Ascending aorta (tissue), 2 donors: ENCODE data around the gene PDE4B. TPM values are rescaled to one million over a fixed set of nuclear protein-coding genes. Genes with fewer than 3 reads are reported as not detected.

ENCODE experiments used
- DNase-seq, 2 donors: peaks; one replicate each; pipeline ENCODE4 v3.0.0-alpha.2; 2019; ENCODE audit warnings: low spot score in 2 of 2
- H3K27ac ChIP-seq, 2 donors: fragments of 200-600 bp; sonication (generic); one replicate each; pipeline ENCODE4 v1.5.1; 2016 to 2017; ENCODE audit warnings: mild to moderate bottlenecking in 1 of 2
- H3K27me3 ChIP-seq: fragments of 200-600 bp; sonication (generic); one replicate; pipeline ENCODE4 v1.5.1; 2017
- H3K36me3 ChIP-seq, 2 donors: fragments of 200-600 bp; sonication (generic); one replicate each; pipeline ENCODE4 v1.5.1; 2016
- H3K4me1 ChIP-seq, 2 donors: fragments of 200-600 bp; sonication (generic); one replicate each; pipeline ENCODE4 v1.5.1; 2016 to 2017; ENCODE audit warnings: mild to moderate bottlenecking in 1 of 2
- H3K4me3 ChIP-seq, 2 donors: fragments of 200-600 bp; sonication (generic); one replicate each; pipeline ENCODE4 v1.5.1; 2016 to 2017; ENCODE audit warnings: mild to moderate bottlenecking in 1 of 2
- H3K9me3 ChIP-seq, 2 donors: fragments of 200-600 bp; sonication (generic); one replicate each; pipeline ENCODE4 v1.5.1; 2016
- intact Hi-C: fragments of 100-400 bp; cut with DNase I; formaldehyde crosslinking; loops from one replicate; pipeline ENCODE4 v1.15.1; 2023
- total RNA-seq: library from RNA; depleted of rRNA; stranded (reverse); fragments of >200 nt; gene quantifications from one replicate; pipeline ENCODE4 v1.1.0, GENCODE V29; 2016
- TF ChIP-seq, protein P1 (sequence below), 3 experiments: fragments of 200-600 bp in 2 of 3; fragments of 450-650 bp in 1 of 3; sonication (generic) in 2 of 3; IDR thresholded peaks; one replicate each; pipeline ENCODE4 v1.5.1; 2016 to 2019; ENCODE audit warnings: antibody characterized with exemption in 3 of 3, mild to moderate bottlenecking in 1 of 3, moderate library complexity in 1 of 3

The PDE4B gene
- total RNA-seq, 1 donor from 2014 or later, result 4.5 TPM

DNA sequence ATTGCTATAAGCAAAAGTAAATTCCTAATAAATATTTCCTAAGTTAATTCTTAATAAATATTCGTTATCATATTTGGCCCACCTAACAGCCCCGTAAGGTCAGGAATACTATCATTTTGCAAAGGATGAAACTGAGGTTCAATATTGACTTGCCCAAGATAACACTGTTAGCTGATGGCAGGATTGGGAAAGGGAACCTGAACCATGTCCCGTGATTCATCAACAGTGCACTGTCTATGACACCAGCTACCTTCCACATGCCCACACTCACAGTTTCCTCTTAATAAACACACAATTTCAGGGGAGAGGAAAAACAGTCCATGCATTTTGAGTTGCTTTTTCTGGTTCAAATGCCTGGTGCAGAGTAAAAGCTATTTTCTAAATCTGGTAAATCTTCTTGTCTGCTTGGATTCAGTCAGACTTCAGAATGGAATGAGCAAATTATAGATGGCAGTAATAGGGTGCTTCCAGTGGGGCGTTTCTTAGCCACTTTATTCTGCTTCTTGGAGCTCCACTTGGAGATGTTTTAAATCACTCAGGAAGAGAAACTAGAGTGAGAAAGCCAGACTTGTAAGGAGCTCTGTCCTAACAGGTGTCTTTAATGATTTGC, 354.6 kb downstream of the PDE4B start:
- DNase-seq, result no peak
- Histone ChIP-seq H3K27ac (no peak overlapping the region), H3K4me1 (no peaks in the 10 kb centered on the region), H3K9me3 (no peaks in the 10 kb centered on the region), H3K27me3 (no peaks in the 10 kb centered on the region), H3K4me3 (no peak overlapping the region), H3K36me3 (no peaks in the 10 kb centered on the region)
- intact Hi-C loops, result no loop called here
- TF ChIP-seq, protein P1, sequence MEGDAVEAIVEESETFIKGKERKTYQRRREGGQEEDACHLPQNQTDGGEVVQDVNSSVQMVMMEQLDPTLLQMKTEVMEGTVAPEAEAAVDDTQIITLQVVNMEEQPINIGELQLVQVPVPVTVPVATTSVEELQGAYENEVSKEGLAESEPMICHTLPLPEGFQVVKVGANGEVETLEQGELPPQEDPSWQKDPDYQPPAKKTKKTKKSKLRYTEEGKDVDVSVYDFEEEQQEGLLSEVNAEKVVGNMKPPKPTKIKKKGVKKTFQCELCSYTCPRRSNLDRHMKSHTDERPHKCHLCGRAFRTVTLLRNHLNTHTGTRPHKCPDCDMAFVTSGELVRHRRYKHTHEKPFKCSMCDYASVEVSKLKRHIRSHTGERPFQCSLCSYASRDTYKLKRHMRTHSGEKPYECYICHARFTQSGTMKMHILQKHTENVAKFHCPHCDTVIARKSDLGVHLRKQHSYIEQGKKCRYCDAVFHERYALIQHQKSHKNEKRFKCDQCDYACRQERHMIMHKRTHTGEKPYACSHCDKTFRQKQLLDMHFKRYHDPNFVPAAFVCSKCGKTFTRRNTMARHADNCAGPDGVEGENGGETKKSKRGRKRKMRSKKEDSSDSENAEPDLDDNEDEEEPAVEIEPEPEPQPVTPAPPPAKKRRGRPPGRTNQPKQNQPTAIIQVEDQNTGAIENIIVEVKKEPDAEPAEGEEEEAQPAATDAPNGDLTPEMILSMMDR (IDR thresholded peaks at IDR 0.05), result no peak

DNA sequence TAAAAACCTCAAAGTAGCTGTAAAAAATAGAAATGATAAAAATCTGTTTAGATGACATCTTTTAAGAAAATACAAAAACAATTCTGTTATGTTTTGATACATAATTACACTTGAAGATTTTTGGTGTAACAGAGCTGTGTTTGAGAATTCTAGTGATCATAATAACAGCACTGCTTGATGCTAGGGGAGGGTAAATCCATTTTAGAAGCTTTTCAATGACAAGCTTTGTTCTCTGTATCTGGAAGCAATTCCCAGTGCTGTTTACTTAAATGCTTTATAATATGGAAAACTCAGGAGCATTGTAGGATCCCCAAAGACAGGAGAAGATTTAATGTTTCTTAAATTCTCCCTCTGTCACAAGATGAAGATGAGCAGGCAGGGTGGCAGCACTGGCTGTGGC, 359.3 kb downstream of the PDE4B start:
- intact Hi-C loops, result no loop called here
- no peaks in the 10 kb centered on the region for H3K36me3 ChIP-seq
- H3K4me3 ChIP-seq, result no peak overlapping the region
- no peak overlapping the region for H3K27ac ChIP-seq
- TF ChIP-seq, protein P1 (IDR thresholded peaks at IDR 0.05), result no peak
- no peak for DNase-seq
- H3K9me3 ChIP-seq, result no peaks in the 10 kb centered on the region
- H3K4me1 ChIP-seq, result no peaks in the 10 kb centered on the region
- H3K27me3 ChIP-seq, result no peaks in the 10 kb centered on the region

DNA sequence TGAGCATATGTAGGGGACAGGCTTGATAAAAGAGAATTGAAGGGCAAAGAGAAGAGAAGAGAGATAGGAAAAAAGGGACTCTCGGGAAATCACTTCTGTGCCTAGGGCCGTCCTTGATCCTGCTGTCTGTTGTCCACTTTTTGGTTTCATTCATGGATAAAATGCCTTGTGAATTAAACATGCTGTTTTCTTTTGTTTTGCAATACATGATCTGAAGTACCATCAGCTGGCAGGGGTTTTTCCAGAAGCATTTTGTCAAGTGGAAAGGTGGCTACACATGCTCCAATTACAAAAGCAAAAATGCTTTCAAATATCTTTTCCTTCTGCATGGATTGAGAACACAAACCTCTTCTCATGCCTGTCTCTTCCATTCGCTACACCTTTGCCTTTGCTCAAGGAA, 361.7 kb downstream of the PDE4B start:
- no peaks in the 10 kb centered on the region for H3K36me3 ChIP-seq
- intact Hi-C loops, result no loop called here
- no peak overlapping the region for H3K4me3 ChIP-seq
- DNase-seq, result no peak
- TF ChIP-seq, protein P1 (IDR thresholded peaks at IDR 0.05), result no peak
- H3K9me3 ChIP-seq, result no peaks in the 10 kb centered on the region
- H3K27me3 ChIP-seq, result no peaks in the 10 kb centered on the region
- no peaks in the 10 kb centered on the region for H3K4me1 ChIP-seq
- no peak overlapping the region for H3K27ac ChIP-seq

DNA sequence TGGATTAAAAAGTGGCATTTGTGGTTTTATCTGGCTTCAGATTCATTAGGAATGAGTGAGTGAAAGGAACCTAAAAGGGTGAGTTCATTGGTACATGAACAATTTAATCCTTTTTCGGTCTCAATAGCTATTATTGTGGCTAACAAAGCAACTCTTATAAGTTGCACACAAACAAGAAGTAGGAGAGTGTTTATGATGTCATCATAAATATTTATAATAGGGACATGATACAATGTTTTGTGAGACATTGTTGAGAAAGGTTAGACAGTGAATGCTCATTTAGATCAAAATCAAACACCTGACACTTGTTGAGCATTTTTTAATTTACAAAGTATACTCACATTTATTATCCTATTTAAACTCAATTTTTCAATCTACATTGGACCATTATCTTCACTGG, 363.4 kb downstream of the PDE4B start:
- H3K27me3 ChIP-seq, result no peaks in the 10 kb centered on the region
- H3K9me3 ChIP-seq, result no peaks in the 10 kb centered on the region
- TF ChIP-seq, protein P1 (IDR thresholded peaks at IDR 0.05), result no peak
- no peaks in the 10 kb centered on the region for H3K4me1 ChIP-seq
- no peaks in the 10 kb centered on the region for H3K36me3 ChIP-seq
- no peak overlapping the region for H3K4me3 ChIP-seq
- intact Hi-C loops, result no loop called here
- H3K27ac ChIP-seq, result no peak overlapping the region
- no peak for DNase-seq

DNA sequence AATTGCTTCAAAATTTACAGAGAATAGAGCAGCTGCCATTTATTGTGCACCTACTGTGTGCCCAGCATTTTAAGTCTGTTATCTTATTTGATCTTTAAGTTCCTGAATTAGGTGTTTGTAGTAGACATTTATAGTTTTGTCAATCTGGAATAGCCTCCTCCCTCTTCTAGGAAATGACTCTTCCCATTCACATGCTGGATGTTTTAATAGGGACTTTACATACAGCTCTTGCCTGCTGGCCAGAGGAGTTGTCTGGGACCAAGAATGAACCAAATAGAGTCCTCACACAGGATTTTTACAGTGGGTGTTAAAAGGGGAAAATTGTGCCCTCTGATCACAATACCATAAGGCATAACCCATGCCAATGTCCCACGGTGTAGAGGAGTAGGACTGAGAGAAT, 367.1 kb downstream of the PDE4B start:
- intact Hi-C loops, result no loop called here
- Histone ChIP-seq H3K27me3 (no peaks in the 10 kb centered on the region), H3K4me3 (no peak overlapping the region), H3K27ac (no peak overlapping the region), H3K36me3 (no peaks in the 10 kb centered on the region), H3K9me3 (no peaks in the 10 kb centered on the region), H3K4me1 (no peaks in the 10 kb centered on the region)
- TF ChIP-seq, protein P1 (IDR thresholded peaks at IDR 0.05), result no peak
- DNase-seq, result no peak

- Histone ChIP-seq H3K27ac (no peak overlapping the region), H3K9me3 (no peaks in the 10 kb centered on the region), H3K36me3 (no peaks in the 10 kb centered on the region), H3K27me3 (no peaks in the 10 kb centered on the region), H3K4me3 (no peak overlapping the region), H3K4me1 (no peaks in the 10 kb centered on the region)
- DNase-seq, result no peak
- intact Hi-C loops, result no loop called here
- TF ChIP-seq, protein P1 (IDR thresholded peaks at IDR 0.05), result no peak
Observed at GRCh38 chr1:66160719-66161118, 368.0 kb downstream of the PDE4B start.
